GM21529 (cell line): ENCODE results near the gene SPEN.

Source experiments
- ATAC-seq: cut with Tn5 transposase; IDR thresholded peaks from one replicate; pipeline ENCODE4 v1.9.1; 2021; ENCODE audit not compliant: unreplicated experiment

Gene SPEN

GRCh38 chr1:15933684-15934083 lies 86.2 kb downstream of the SPEN start:
- no peak for ATAC-seq

DNA sequence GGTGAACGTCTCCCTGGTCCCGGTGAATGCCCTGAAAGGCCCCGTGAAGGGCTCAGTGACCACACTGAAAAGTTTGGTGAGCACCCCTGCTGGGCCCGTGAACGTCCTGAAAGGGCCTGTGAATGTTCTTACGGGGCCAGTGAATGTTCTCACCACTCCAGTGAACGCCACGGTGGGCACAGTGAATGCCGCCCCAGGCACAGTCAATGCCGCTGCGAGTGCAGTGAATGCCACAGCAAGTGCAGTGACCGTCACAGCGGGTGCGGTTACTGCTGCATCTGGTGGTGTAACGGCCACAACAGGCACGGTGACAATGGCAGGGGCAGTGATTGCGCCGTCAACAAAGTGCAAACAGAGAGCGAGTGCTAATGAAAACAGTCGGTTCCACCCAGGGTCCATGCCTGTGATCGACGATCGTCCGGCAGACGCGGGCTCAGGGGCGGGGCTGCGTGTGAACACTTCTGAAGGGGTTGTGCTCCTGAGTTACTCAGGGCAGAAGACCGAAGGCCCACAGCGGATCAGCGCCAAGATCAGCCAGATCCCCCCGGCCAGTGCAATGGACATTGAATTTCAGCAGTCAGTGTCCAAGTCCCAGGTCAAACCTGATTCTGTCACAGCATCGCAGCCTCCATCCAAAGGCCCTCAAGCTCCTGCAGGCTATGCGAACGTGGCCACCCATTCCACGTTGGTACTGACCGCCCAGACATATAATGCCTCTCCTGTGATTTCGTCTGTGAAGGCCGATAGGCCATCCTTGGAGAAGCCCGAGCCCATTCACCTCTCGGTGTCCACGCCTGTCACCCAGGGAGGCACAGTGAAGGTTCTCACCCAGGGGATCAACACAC lies 86.9 kb downstream of the SPEN start:
- ATAC-seq = no peak

DNA sequence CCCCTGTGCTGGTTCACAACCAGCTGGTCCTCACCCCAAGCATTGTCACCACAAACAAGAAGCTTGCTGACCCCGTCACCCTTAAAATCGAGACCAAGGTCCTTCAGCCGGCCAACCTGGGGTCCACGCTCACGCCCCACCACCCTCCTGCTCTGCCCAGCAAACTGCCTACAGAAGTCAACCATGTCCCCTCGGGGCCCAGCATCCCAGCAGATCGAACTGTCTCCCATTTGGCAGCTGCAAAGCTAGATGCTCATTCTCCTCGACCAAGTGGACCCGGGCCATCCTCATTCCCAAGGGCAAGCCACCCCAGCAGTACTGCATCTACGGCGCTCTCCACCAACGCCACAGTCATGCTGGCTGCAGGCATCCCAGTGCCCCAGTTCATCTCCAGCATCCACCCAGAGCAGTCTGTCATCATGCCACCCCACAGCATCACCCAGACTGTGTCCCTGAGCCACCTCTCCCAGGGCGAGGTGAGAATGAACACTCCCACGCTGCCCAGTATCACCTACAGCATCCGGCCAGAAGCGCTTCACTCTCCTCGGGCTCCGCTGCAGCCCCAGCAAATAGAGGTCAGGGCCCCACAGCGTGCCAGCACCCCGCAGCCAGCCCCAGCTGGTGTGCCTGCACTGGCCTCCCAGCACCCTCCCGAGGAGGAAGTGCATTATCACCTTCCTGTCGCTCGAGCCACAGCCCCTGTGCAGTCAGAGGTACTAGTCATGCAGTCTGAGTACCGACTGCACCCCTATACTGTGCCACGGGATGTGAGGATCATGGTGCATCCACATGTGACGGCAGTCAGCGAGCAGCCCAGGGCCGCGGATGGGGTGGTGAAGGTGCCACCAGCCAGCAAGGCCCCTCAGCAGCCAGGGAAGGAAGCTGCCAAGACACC lies 87.8 kb downstream of the SPEN start:
- ATAC-seq = no peak

GRCh38 chr1:15936025-15936424 lies 88.5 kb downstream of the SPEN start:
- ATAC-seq = no peak

DNA sequence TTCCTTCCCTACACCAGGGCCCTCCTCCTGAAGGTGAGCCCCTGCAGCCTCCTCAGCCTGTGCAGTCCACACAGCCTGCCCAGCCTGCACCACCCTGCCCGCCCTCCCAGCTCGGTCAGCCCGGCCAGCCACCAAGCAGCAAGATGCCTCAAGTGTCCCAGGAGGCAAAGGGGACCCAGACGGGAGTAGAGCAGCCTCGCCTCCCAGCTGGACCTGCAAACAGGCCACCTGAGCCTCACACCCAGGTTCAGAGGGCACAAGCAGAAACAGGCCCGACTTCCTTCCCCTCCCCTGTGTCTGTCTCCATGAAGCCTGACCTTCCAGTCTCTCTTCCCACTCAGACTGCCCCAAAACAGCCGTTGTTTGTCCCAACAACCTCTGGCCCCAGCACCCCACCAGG lies 89.6 kb downstream of the SPEN start:
- no peak for ATAC-seq

DNA sequence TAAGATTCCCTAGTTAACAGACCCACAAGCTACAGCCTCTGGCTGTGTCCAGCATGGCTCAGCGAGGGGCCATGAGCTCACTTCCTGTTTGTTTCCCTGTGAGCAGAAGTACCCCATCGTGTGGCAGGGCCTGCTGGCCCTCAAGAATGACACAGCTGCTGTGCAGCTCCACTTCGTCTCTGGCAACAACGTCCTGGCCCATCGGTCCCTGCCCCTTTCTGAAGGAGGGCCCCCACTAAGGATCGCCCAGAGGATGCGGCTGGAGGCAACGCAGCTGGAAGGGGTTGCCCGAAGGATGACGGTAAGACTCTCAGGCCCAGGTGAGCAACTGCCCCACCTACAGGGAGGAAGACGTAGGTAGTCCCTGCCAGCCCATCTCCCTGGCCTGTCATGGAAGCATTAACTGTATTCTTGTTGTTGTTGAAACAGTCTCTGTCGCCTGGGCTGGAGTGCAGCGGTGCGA lies 90.2 kb downstream of the SPEN start:
- ATAC-seq = no peak

DNA sequence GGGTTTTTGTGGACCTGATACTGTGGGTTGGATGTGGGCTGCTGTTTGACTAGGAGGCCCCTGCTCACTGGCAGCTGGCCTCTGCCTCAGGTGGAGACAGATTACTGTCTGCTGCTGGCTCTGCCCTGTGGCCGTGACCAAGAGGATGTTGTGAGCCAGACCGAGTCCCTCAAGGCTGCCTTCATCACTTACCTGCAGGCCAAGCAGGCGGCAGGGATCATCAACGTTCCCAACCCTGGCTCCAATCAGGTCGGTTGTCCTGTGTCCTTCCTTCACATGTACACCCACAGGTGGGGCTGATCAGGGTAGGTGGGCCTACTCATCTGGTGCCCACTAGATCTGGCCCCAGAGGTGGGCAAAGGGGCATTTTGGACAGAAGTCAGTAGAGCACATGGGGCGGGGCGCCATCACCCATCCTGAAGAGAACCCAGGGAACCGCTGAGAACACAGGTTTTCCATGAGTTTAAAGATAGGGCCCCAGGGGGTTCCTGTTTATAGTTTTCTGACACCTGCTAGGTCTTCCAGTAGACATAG lies 91.2 kb downstream of the SPEN start:
- no peak for ATAC-seq

GRCh38 chr1:15939181-15940109 lies 91.9 kb downstream of the SPEN start:
- no peak for ATAC-seq

DNA sequence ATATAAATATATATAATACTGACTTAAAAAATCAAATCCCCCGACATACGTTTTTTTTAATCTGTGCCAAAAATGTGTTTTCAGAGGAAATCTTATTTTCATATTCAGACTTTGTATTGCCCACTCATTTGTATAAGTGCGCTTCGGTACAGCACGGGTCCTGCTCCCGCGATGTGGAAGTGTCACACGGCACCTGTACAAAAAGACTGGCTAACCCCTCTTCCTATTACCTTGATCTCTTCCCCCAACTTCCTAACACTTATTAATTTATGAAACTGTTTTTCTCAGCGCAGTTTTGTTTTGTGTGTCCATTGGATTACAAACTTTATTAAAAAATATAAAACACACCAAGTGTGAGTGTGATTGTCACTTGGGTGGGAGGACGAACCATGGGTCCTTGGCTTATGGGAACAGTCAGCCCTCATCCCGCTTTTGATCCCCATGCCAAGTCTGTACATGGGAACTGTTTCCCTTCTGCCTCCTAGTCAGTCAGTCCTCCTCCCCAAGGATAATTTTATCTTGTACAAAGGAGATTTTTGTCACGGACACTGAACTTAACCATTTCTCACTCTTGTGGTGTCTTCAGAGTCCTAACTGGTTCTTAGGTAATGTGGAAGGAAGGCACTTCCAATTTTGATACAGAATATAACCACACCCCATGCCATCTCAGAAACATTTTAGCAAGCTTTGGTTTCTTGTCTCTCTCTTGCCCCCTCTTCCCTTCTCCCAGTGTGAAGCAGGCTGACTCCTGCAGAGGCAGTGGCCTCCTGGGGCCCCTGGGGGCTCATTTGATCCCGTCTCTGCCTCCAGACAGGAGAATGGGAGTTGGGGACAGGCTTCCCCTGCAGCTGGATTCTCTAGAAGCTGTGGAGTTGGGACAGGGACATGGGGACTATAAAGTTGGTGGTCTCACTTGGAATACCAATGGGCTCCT lies 92.9 kb downstream of the SPEN start:
- no peak for ATAC-seq

GRCh38 chr1:15941044-15941840 lies 93.7 kb downstream of the SPEN start:
- no peak for ATAC-seq

DNA sequence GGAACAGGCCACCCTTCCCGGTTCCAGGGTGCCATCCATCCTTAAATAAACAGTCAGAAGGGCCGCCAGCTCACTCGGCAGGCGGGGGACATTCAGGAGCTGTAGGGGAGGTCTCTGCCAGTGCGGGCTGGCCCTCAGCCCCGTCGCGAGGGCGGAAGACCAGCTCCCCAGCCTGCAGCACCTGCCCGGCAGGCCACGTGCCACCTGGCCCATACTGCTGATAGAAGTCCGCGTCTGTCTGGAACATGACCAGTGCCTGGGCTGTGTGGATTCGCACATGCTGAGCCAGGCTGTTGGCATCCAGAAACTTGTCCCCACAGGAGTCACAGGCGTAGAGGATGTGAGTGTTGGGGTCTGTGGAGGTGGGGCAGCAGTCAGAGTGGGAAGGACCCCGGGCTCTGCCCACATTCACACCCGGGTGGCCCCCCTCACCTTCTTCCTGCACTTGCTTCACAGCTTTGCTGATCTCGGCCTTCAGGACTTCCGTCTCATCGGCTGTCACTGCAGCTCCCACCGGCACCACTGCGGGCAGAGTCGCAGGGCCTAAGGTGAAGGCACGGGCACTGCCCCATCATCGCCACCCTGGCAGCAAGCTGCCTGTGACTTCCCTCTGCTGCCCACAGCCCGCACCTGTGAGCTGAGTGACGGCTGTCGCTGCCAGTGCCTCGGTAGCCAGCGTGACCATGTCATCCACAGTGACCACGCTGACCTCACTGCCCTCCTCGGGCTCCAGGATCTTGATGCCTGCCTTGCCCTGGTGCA lies 94.6 kb downstream of the SPEN start:
- ATAC-seq = no peak

DNA sequence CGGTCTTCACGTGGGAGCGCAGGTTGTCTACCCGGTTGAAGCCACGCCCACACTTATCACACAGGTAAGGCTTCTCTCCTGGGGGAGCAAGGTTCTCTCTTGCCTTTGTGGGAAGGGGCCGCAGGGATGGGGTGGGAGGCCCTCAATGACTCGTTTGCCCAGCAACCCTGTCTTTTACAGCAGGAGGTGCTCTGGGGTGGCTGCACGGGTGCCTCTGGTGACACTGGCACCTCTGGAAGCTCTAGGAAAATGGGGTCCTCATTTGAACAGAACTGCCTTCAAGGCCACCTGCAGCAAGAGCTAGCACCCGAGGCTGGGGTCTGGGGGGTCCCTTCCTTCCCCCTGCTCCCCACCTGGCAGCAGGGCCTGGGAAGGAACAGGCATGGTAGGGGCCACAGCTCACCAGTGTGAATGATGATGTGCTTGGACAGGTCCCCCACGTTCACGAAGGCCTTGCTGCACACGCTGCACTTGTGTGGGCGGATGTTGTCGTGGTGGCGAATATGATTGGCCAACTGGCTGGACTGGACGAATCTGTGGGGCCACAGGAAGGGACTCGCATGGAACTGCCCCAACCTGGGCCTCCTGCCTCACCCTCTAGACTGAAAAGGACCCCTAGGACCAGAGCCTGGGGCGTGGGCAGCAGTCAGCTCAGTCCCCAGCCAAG lies 95.3 kb downstream of the SPEN start:
- ATAC-seq = no peak

GRCh38 chr1:15943328-15943991 lies 96.0 kb downstream of the SPEN start:
- no peak for ATAC-seq

GRCh38 chr1:15943992-15944307 lies 96.4 kb downstream of the SPEN start:
- ATAC-seq = no peak

DNA sequence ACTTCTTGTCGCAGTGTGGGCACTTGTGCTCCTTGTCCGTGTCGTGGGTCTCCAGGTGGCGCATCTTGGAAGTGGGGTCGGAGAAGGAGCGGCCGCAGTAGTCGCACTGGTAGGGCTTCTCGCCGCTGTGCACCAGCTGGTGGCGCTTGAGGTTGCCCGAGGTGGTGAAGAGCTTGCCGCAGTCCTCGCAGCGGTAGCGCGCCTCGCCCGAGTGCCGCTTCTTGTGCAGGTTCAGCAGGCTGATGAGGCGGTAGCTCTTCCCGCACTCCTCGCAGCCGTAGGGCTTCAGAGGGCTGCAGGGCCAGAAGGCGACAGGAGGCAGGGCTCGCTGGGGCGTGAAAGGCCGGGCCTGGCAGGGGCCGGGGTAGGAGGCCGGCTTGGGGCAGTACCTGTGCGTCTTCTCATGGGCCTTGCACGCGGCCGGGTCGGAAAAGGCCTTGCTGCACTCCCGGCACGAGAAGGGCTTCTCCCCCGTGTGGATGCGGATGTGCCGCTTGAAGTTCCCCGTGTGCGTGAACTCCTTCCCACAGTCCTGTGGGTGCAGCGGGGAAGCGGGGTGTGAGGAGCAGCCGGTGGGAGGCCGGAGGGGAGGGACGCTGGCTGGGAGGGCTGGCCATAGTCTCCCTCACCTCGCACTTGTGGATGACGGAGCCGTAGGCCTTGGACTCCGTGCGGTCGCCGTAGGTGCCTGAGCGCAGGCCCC lies 97.0 kb downstream of the SPEN start:
- no peak for ATAC-seq

- no peak for ATAC-seq
These were observed 97.7 kb downstream of the SPEN start for GRCh38 chr1:15945011-15945831.
